B cell (primary cell): Measurements from ENCODE around the gene WDR35. TPM values are rescaled to one million over a fixed set of nuclear protein-coding genes. Genes with fewer than 3 reads are reported as not detected.
A peak's percentile ranks its signal among the peaks of the same experiment; 100 is the strongest.

Experiments used
- ATAC-seq: fragments of 200-7000 bp; cut with Tn5 transposase; one replicate; pipeline ENCODE4 v1.10.0; 2021; ENCODE audit warnings: low read depth, mild to moderate bottlenecking, moderate number of reproducible peaks, moderate library complexity
- CTCF ChIA-PET: fragments of 350-600 bp; sonication (Branson Sonifier 250); formaldehyde crosslinking; loops from one replicate; lab custom pipeline; 2021; ENCODE audit warnings: antibody characterized with exemption, inconsistent platforms; lab: Charles Lee
- POLR2A ChIA-PET: fragments of 350-600 bp; sonication (Branson Sonifier 250); formaldehyde crosslinking; loops from one replicate; lab custom pipeline; 2021; ENCODE audit warnings: antibody characterized with exemption; lab: Charles Lee
- DNase-seq: peaks from one replicate; pipeline ENCODE4 v3.0.0; 2013
- H2AFZ ChIP-seq: 2 replicates; pipeline ENCODE4 v1.6.1; 2012; ENCODE audit warnings: mild to moderate bottlenecking, low read depth, low read length; ENCODE audit not compliant: insufficient read depth, poor library complexity, severe bottlenecking
- H3K27ac ChIP-seq, 2 donors: 1 replicate in 1 of 2; 2 replicates in 1 of 2; pipeline ENCODE4 v1.5.1; 2012 to 2013; ENCODE audit warnings: low read length in 2 of 2, mild to moderate bottlenecking in 2 of 2, moderate library complexity in 1 of 2
- H3K27me3 ChIP-seq, 4 experiments: fragments of 200-600 bp in 1 of 4; sonication (generic) in 1 of 4; replicated peaks in 1 of 4; 1 replicate in 2 of 4; 2 replicates in 2 of 4; pipeline versions ENCODE4 v1.6.1 to v1.7.0; 2013 to 2016; ENCODE audit warnings: low read length in 3 of 4, mild to moderate bottlenecking in 2 of 4, mixed read lengths in 1 of 4, moderate library complexity in 1 of 4; ENCODE audit not compliant: insufficient read depth in 4 of 4, control insufficient read depth in 3 of 4; ENCODE audit errors: control extremely low read depth in 1 of 4
- H3K36me3 ChIP-seq, 2 experiments: replicated peaks in 1 of 2; 1 replicate in 1 of 2; 2 replicates in 1 of 2; pipeline versions ENCODE4 v1.6.1 to v1.7.1; 2013; ENCODE audit warnings: low read length in 1 of 2; ENCODE audit not compliant: insufficient read depth in 2 of 2, control insufficient read depth in 1 of 2; ENCODE audit errors: control extremely low read depth in 1 of 2, extremely low read depth in 1 of 2
- H3K4me1 ChIP-seq, 2 donors: fragments of 200-600 bp in 1 of 2; sonication (generic) in 1 of 2; 1 replicate in 1 of 2; 2 replicates in 1 of 2; pipeline versions ENCODE4 v1.5.1 to v1.6.1; 2013 to 2017; ENCODE audit warnings: low read length in 2 of 2; ENCODE audit not compliant: control insufficient read depth in 2 of 2, insufficient read depth in 2 of 2
- H3K4me2 ChIP-seq: replicated peaks from 2 replicates; pipeline ENCODE3; 2012; ENCODE audit warnings: mild to moderate bottlenecking, low read depth, low read length; ENCODE audit not compliant: poor library complexity, severe bottlenecking
- H3K4me3 ChIP-seq, 5 experiments: fragments of 200-600 bp in 1 of 5; sonication (generic) in 1 of 5; 1 replicate in 3 of 5; 2 replicates in 2 of 5; pipeline versions ENCODE4 v1.5.1 to v1.7.0; 2011 to 2016; ENCODE audit warnings: low read length in 4 of 5, mild to moderate bottlenecking in 4 of 5, low read depth in 2 of 5, control low read depth in 1 of 5, moderate library complexity in 1 of 5; ENCODE audit not compliant: insufficient read depth in 1 of 5; ENCODE audit errors: control extremely low read depth in 1 of 5, extremely low read depth in 1 of 5
- H3K79me2 ChIP-seq: fragments of 200-600 bp; sonication (generic); one replicate; pipeline ENCODE4 v1.6.0; 2016; ENCODE audit warnings: low read length; ENCODE audit not compliant: control insufficient read depth, insufficient read depth
- H3K9ac ChIP-seq: fragments of 200-600 bp; sonication (generic); 2 replicates; pipeline ENCODE4 v1.6.1; 2017; ENCODE audit warnings: mild to moderate bottlenecking, low read length, moderate library complexity
- H3K9me3 ChIP-seq, 3 donors: one replicate each; pipeline versions ENCODE4 v1.6.1 to v1.7.1; 2013; ENCODE audit warnings: low read length in 2 of 3; ENCODE audit not compliant: control insufficient read depth in 2 of 3, insufficient read depth in 1 of 3; ENCODE audit errors: control extremely low read depth in 1 of 3
- H4K20me1 ChIP-seq: 2 replicates; pipeline ENCODE4 v1.6.0; 2012; ENCODE audit warnings: mild to moderate bottlenecking, low read length; ENCODE audit not compliant: insufficient read depth, control insufficient read depth, poor library complexity, severe bottlenecking
- H3K27ac Mint-ChIP-seq: one replicate; pipeline ENCODE4 v1.8.0; 2021; ENCODE audit warnings: mixed read lengths
- H3K27me3 Mint-ChIP-seq: one replicate; pipeline ENCODE4 v1.8.0; 2021; ENCODE audit warnings: mixed read lengths
- H3K4me1 Mint-ChIP-seq: one replicate; pipeline ENCODE4 v1.8.0; 2021; ENCODE audit warnings: mixed read lengths
- H3K4me3 Mint-ChIP-seq: one replicate; pipeline ENCODE4 v1.8.0; 2021; ENCODE audit warnings: mixed read lengths
- H3K9me3 Mint-ChIP-seq: one replicate; pipeline ENCODE4 v1.8.0; 2022; ENCODE audit warnings: mixed read lengths; ENCODE audit not compliant: insufficient read depth
- EZH2 ChIP-seq: IDR thresholded peaks from 2 replicates; pipeline ENCODE4 v1.6.1; 2012; ENCODE audit warnings: borderline replicate concordance, low read depth, mild to moderate bottlenecking, moderate library complexity, low read length; ENCODE audit not compliant: insufficient read depth, poor library complexity, severe bottlenecking
- WGBS: methylation state at CpG from one replicate; pipeline ENCODE4 v1.1.5; 2013; ENCODE audit warnings: missing lambda C conversion rate; ENCODE audit not compliant: insufficient coverage; 5-methylcytosine and 5-hydroxymethylcytosine counted together
- intact Hi-C: fragments of 100-400 bp; cut with micrococcal nuclease; formaldehyde crosslinking; loops from one replicate; pipeline ENCODE4 v1.10.0; 2022
- polyA plus RNA-seq: library from polyadenylated mRNA; depleted of rRNA; stranded (reverse); fragments of >200 nt; gene quantifications from 2 replicates; pipeline ENCODE4 v1.2.3, GENCODE V29; 2012
- total RNA-seq, 2 donors: library from RNA; stranded (reverse); fragments of 120-200 nt in 1 of 2; gene quantifications; 1 replicate in 1 of 2; 2 replicates in 1 of 2; pipeline versions ENCODE4 v1.2.3 to v1.2.4, GENCODE V29; 2013 to 2022
- TF ChIP-seq, protein P1 (sequence below): fragments of 200-600 bp; IDR thresholded peaks from one replicate; pipeline ENCODE4 v1.8.0; 2022; ENCODE audit warnings: antibody characterized with exemption, mild to moderate bottlenecking

The WDR35 gene
- total and polyA plus RNA-seq, 2 donors (not counting 1 experiment from before 2014, with no cell fraction given): 2.4 to 9.4 TPM

DNA sequence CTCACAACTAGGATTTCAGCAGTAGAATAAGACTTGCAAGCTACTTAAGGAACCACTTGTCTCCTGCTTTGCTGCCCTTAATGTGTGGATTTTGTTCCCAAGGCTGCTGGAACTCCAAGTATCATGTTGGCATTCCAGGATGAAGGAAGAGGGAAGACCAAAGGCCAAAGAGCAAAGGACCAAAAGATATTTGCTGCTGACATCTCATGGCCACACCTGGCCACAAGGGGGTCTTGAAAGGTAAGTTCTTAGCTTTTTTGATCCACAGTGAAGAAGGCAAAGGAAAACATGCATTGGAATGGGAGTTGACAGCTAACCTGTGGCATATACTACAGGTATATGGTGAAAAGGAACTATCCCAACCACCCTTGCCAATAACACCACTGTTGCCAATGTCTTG, 26.4 kb upstream of the WDR35 start:
- TF ChIP-seq EZH2: no peak
- TF ChIP-seq, protein P1, sequence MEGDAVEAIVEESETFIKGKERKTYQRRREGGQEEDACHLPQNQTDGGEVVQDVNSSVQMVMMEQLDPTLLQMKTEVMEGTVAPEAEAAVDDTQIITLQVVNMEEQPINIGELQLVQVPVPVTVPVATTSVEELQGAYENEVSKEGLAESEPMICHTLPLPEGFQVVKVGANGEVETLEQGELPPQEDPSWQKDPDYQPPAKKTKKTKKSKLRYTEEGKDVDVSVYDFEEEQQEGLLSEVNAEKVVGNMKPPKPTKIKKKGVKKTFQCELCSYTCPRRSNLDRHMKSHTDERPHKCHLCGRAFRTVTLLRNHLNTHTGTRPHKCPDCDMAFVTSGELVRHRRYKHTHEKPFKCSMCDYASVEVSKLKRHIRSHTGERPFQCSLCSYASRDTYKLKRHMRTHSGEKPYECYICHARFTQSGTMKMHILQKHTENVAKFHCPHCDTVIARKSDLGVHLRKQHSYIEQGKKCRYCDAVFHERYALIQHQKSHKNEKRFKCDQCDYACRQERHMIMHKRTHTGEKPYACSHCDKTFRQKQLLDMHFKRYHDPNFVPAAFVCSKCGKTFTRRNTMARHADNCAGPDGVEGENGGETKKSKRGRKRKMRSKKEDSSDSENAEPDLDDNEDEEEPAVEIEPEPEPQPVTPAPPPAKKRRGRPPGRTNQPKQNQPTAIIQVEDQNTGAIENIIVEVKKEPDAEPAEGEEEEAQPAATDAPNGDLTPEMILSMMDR: no peak
- Mint-ChIP-seq H3K4me1 (peaks cover 11% of the 10 kb centered on the region), H3K27ac (no peak overlapping the region), H3K9me3 (peaks cover 4% of the 10 kb centered on the region), H3K4me3 (no peak overlapping the region), H3K27me3 (peaks cover 34% of the 10 kb centered on the region)
- no peak overlapping the region for H2AFZ ChIP-seq
- DNase-seq (no peak), ATAC-seq (no peak)
- H3K4me3 ChIP-seq: no peak overlapping the region
- no peaks in the 10 kb centered on the region for H3K79me2 ChIP-seq
- no peaks in the 10 kb centered on the region for H4K20me1 ChIP-seq
- CTCF ChIA-PET: interaction anchor here (0.9 to 4.4 kb wide), 26 partner anchors 7 to 635 kb away, joined by 3 to 73 read pairs (median 8); partner anchors contain the start of genes HS1BP3 and LAPTM4A
- H3K4me2 ChIP-seq: no peak overlapping the region
- POLR2A ChIA-PET: no interaction called here
- H3K27ac ChIP-seq: no peak overlapping the region
- no peak overlapping the region for H3K9ac ChIP-seq
- peaks cover 0 to 15% (median 9%) of the 10 kb centered on the region in 3 donors for H3K9me3 ChIP-seq
- H3K4me1 ChIP-seq: peaks cover 11 to 17% of the 10 kb centered on the region in 2 donors
- intact Hi-C loops: no loop called here
- peaks cover 0 to 29% (median 17%) of the 10 kb centered on the region in 4 experiments for H3K27me3 ChIP-seq
- no peaks in the 10 kb centered on the region for H3K36me3 ChIP-seq

DNA sequence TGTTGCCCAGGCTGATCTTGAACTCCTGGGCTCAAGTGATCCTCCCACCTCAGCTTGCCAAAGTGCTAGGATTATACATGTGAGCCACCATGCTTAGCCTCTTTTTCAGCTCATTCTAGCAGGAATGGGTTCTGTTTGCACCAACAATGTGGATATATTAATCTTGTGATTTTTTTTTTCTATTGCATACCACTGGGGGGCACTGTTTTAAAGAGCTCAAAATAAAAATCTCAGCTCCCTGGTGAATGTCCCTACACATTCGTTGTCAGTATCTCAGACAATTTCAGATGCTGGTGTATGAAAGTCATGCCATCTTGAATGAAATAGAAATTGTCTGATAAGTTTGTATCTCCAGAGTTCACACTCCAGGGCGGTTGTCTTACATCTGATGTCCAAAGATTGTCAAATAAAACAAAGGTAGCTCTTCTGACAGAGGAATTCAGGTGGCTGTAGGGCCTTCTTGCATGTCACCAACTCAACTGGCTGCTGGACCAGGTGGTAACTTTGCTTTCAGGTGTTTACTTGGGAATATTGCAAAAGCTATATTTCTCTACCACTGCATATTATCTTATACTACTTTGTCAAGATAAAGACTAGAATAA, 25.7 kb upstream of the WDR35 start:
- Histone ChIP-seq H4K20me1 (no peaks in the 10 kb centered on the region), H3K4me2 (no peak overlapping the region), H3K27me3 (peaks cover 0 to 33% (median 22%) of the 10 kb centered on the region in 4 experiments), H3K4me1 (peaks cover 11 to 18% of the 10 kb centered on the region in 2 donors), H3K4me3 (no peak overlapping the region), H2AFZ (no peak overlapping the region), H3K9ac (no peak overlapping the region), H3K36me3 (no peaks in the 10 kb centered on the region), H3K27ac (no peak overlapping the region), H3K79me2 (no peaks in the 10 kb centered on the region), H3K9me3 (peaks cover 0 to 8% (median 2%) of the 10 kb centered on the region in 3 donors)
- WGBS: 83% methylated on average over 1 of the region's 2 CpGs
- Mint-ChIP-seq H3K9me3 (peaks cover under 1% of the 10 kb centered on the region), H3K27ac (no peak overlapping the region), H3K27me3 (peaks cover 42% of the 10 kb centered on the region), H3K4me3 (no peak overlapping the region), H3K4me1 (peaks cover 11% of the 10 kb centered on the region)
- ChIA-PET POLR2A (no interaction called here), CTCF (interaction anchor here (0.6 to 4.4 kb wide), 43 partner anchors 8 to 635 kb away, joined by 3 to 73 read pairs (median 6); partner anchors contain the start of genes HS1BP3, LAPTM4A and WDR35)
- DNase-seq (peak; percentile 63), ATAC-seq (no peak)
- TF ChIP-seq EZH2: no peak
- TF ChIP-seq, protein P1: peak; percentile 85
- intact Hi-C loops: loop anchor here (1.0 kb wide), 1 partner anchor 35 kb away; no protein-coding TSS in a partner anchor
